ENCODE data around the gene GGNBP2. TPM values are rescaled to one million over a fixed set of nuclear protein-coding genes. Genes with fewer than 3 reads are reported as not detected.

Gene GGNBP2
- total RNA-seq, 5 donors from 2014 or later (not counting 1 experiment from before 2014, with no cell fraction given): 105 to 190 (median 111) TPM

GRCh38 chr17:36612323-36612722, 67.6 kb downstream of the GGNBP2 start:
- ChIA-PET CTCF (no interaction called here), POLR2A (interaction anchor here in 1 of 2 donors (0.6 kb wide), 1 partner anchor 1219 kb away, joined by 4 read pairs; no protein-coding TSS in a partner anchor)
- Histone ChIP-seq H3K36me3 (ENCODE audit: control insufficient read depth in 2 of 2, extremely low read depth in 1 of 2, insufficient read depth in 1 of 2, low read length in 1 of 2) (peaks cover 4 to 5% of the 10 kb centered on the region in 2 donors), H3K4me3 (ENCODE audit: control insufficient read depth in 1 of 2, extremely low read depth in 1 of 2, low read length in 1 of 2) (no peak overlapping the region), H3K9me3 (no peaks in the 10 kb centered on the region), H3K4me1 (ENCODE audit: control insufficient read depth in 1 of 2, extremely low read depth in 1 of 2, insufficient read depth in 2 of 2, low read length in 2 of 2) (peaks cover 0 to 12% of the 10 kb centered on the region in 2 experiments), H3K27ac (ENCODE audit: low read length) (no peak overlapping the region), H3K27me3 (replicated peaks in 1 of 2; ENCODE audit: control insufficient read depth in 2 of 2, extremely low read depth in 1 of 2, insufficient read depth in 2 of 2, low read length in 1 of 2) (peaks cover 0 to 17% of the 10 kb centered on the region in 2 experiments)
- H3K4me3 Mint-ChIP-seq: no peak overlapping the region
- peaks cover 5% of the 10 kb centered on the region for H3K36me3 Mint-ChIP-seq
- ATAC-seq (replicated peaks in 1 of 4) (no peak), DNase-seq (no peak)
- H3K27ac Mint-ChIP-seq: no peak overlapping the region
- no peaks in the 10 kb centered on the region for H3K27me3 Mint-ChIP-seq
- 86% methylated on average over 3 of the region's 3 CpGs for WGBS (ENCODE audit: insufficient coverage)
- no peaks in the 10 kb centered on the region for H3K9me3 Mint-ChIP-seq
- peaks cover 7 to 11% (median 9%) of the 10 kb centered on the region in 3 donors for H3K4me1 Mint-ChIP-seq

GRCh38 chr17:36613155-36613554, 68.4 kb downstream of the GGNBP2 start:
- ATAC-seq (replicated peaks in 1 of 4) (no peak), DNase-seq (no peak)
- H3K4me1 Mint-ChIP-seq: peaks cover under 1 to 8% (median 7%) of the 10 kb centered on the region in 3 donors
- Histone ChIP-seq H3K4me3 (ENCODE audit: control insufficient read depth in 1 of 2, extremely low read depth in 1 of 2, low read length in 1 of 2) (no peak overlapping the region), H3K27me3 (replicated peaks in 1 of 2; ENCODE audit: control insufficient read depth in 2 of 2, extremely low read depth in 1 of 2, insufficient read depth in 2 of 2, low read length in 1 of 2) (peaks cover 0 to 25% of the 10 kb centered on the region in 2 experiments), H3K36me3 (ENCODE audit: control insufficient read depth in 2 of 2, extremely low read depth in 1 of 2, insufficient read depth in 1 of 2, low read length in 1 of 2) (peaks cover 0 to 2% of the 10 kb centered on the region in 2 donors), H3K27ac (ENCODE audit: low read length) (no peak overlapping the region), H3K4me1 (ENCODE audit: control insufficient read depth in 1 of 2, extremely low read depth in 1 of 2, insufficient read depth in 2 of 2, low read length in 2 of 2) (peaks cover 0 to 10% of the 10 kb centered on the region in 2 experiments), H3K9me3 (no peaks in the 10 kb centered on the region)
- peaks cover 0 to 4% of the 10 kb centered on the region in 2 donors for H3K27me3 Mint-ChIP-seq
- H3K36me3 Mint-ChIP-seq: no peaks in the 10 kb centered on the region
- H3K27ac Mint-ChIP-seq: no peak overlapping the region
- H3K9me3 Mint-ChIP-seq: no peaks in the 10 kb centered on the region
- ChIA-PET CTCF (no interaction called here), POLR2A (interaction anchor here in 1 of 2 donors (0.6 kb wide), 1 partner anchor 1220 kb away, joined by 4 read pairs; no protein-coding TSS in a partner anchor)
- no peak overlapping the region for H3K4me3 Mint-ChIP-seq
- 91% methylated on average over 4 of the region's 4 CpGs for WGBS (ENCODE audit: insufficient coverage)

GRCh38 chr17:36614081-36614480, 69.4 kb downstream of the GGNBP2 start:
- Histone ChIP-seq H3K36me3 (ENCODE audit: control insufficient read depth in 2 of 2, extremely low read depth in 1 of 2, insufficient read depth in 1 of 2, low read length in 1 of 2) (no peaks in the 10 kb centered on the region), H3K27ac (ENCODE audit: low read length) (no peak overlapping the region), H3K9me3 (no peaks in the 10 kb centered on the region), H3K27me3 (replicated peaks in 1 of 2; ENCODE audit: control insufficient read depth in 2 of 2, extremely low read depth in 1 of 2, insufficient read depth in 2 of 2, low read length in 1 of 2) (peaks cover 0 to 28% of the 10 kb centered on the region in 2 experiments), H3K4me1 (ENCODE audit: control insufficient read depth in 1 of 2, extremely low read depth in 1 of 2, insufficient read depth in 2 of 2, low read length in 2 of 2) (peaks cover 0 to 1% of the 10 kb centered on the region in 2 experiments), H3K4me3 (ENCODE audit: control insufficient read depth in 1 of 2, extremely low read depth in 1 of 2, low read length in 1 of 2) (no peak overlapping the region)
- no peak overlapping the region for H3K27ac Mint-ChIP-seq
- DNase-seq: no peak
- H3K9me3 Mint-ChIP-seq: no peaks in the 10 kb centered on the region
- no peak for ATAC-seq (replicated peaks in 1 of 4)
- peaks cover 2 to 7% of the 10 kb centered on the region in 2 donors for H3K27me3 Mint-ChIP-seq
- WGBS (ENCODE audit: insufficient coverage): 92% methylated on average over 3 of the region's 7 CpGs
- H3K4me1 Mint-ChIP-seq: peaks cover 0 to 2% (median 2%) of the 10 kb centered on the region in 3 donors
- H3K36me3 Mint-ChIP-seq: no peaks in the 10 kb centered on the region
- POLR2A ChIA-PET: interaction anchor here in 1 of 2 donors (0.6 kb wide), 1 partner anchor 718 kb away, joined by 4 read pairs; no protein-coding TSS in a partner anchor
- CTCF ChIA-PET: interaction anchor here in 1 of 2 donors (0.8 kb wide), 1 partner anchor 13 kb away, joined by 4 read pairs; the partner anchor contains the start of gene MRM1
- H3K4me3 Mint-ChIP-seq: no peak overlapping the region

- WGBS (ENCODE audit: insufficient coverage): 79% methylated on average over 3 of the region's 5 CpGs
- Mint-ChIP-seq H3K36me3 (no peaks in the 10 kb centered on the region), H3K9me3 (no peaks in the 10 kb centered on the region), H3K27ac (no peak overlapping the region), H3K4me1 (no peaks in the 10 kb centered on the region), H3K4me3 (no peak overlapping the region), H3K27me3 (peaks cover 2 to 7% of the 10 kb centered on the region in 2 donors)
- ATAC-seq (replicated peaks in 1 of 4) (no peak), DNase-seq (no peak)
- Histone ChIP-seq H3K4me1 (ENCODE audit: control insufficient read depth in 1 of 2, extremely low read depth in 1 of 2, insufficient read depth in 2 of 2, low read length in 2 of 2) (no peaks in the 10 kb centered on the region), H3K27ac (ENCODE audit: low read length) (no peak overlapping the region), H3K27me3 (replicated peaks in 1 of 2; ENCODE audit: control insufficient read depth in 2 of 2, extremely low read depth in 1 of 2, insufficient read depth in 2 of 2, low read length in 1 of 2) (peaks cover 0 to 28% of the 10 kb centered on the region in 2 experiments), H3K36me3 (ENCODE audit: control insufficient read depth in 2 of 2, extremely low read depth in 1 of 2, insufficient read depth in 1 of 2, low read length in 1 of 2) (no peaks in the 10 kb centered on the region), H3K9me3 (no peaks in the 10 kb centered on the region), H3K4me3 (ENCODE audit: control insufficient read depth in 1 of 2, extremely low read depth in 1 of 2, low read length in 1 of 2) (no peak overlapping the region)
- POLR2A ChIA-PET: no interaction called here
- CTCF ChIA-PET: no interaction called here
Measured at GRCh38 chr17:36614933-36615332, 70.2 kb downstream of the GGNBP2 start.

GRCh38 chr17:36616061-36617029, 71.6 kb downstream of the GGNBP2 start:
- Mint-ChIP-seq H3K36me3 (no peaks in the 10 kb centered on the region), H3K4me1 (peaks cover 0 to under 1% (median 0%) of the 10 kb centered on the region in 3 donors), H3K4me3 (no peak overlapping the region), H3K27ac (no peak overlapping the region), H3K9me3 (no peaks in the 10 kb centered on the region), H3K27me3 (peaks cover 2 to 7% of the 10 kb centered on the region in 2 donors)
- Histone ChIP-seq H3K4me1 (ENCODE audit: control insufficient read depth in 1 of 2, extremely low read depth in 1 of 2, insufficient read depth in 2 of 2, low read length in 2 of 2) (no peaks in the 10 kb centered on the region), H3K27ac (ENCODE audit: low read length) (no peak overlapping the region), H3K9me3 (no peaks in the 10 kb centered on the region), H3K27me3 (replicated peaks in 1 of 2; ENCODE audit: control insufficient read depth in 2 of 2, extremely low read depth in 1 of 2, insufficient read depth in 2 of 2, low read length in 1 of 2) (peaks cover 0 to 31% of the 10 kb centered on the region in 2 experiments), H3K36me3 (ENCODE audit: control insufficient read depth in 2 of 2, extremely low read depth in 1 of 2, insufficient read depth in 1 of 2, low read length in 1 of 2) (no peaks in the 10 kb centered on the region), H3K4me3 (ENCODE audit: control insufficient read depth in 1 of 2, extremely low read depth in 1 of 2, low read length in 1 of 2) (no peak overlapping the region)
- POLR2A ChIA-PET: no interaction called here
- CTCF ChIA-PET: interaction anchor here in 1 of 2 donors (0.5 kb wide), 1 partner anchor 13 kb away, joined by 4 read pairs; no protein-coding TSS in a partner anchor
- 81% methylated on average over 8 of the region's 16 CpGs for WGBS (ENCODE audit: insufficient coverage)
- DNase-seq: no peak
- no peak for ATAC-seq (replicated peaks in 1 of 4)

GRCh38 chr17:36617773-36618172, 73.1 kb downstream of the GGNBP2 start:
- DNase-seq (no peak), ATAC-seq (replicated peaks in 1 of 4) (no peak)
- no peaks in the 10 kb centered on the region for H3K36me3 Mint-ChIP-seq
- H3K36me3 ChIP-seq (ENCODE audit: control insufficient read depth in 2 of 2, extremely low read depth in 1 of 2, insufficient read depth in 1 of 2, low read length in 1 of 2): no peaks in the 10 kb centered on the region
- CTCF ChIA-PET: interaction anchor here in 1 of 2 donors (0.7 kb wide), 1 partner anchor 94 kb away, joined by 3 read pairs; no protein-coding TSS in a partner anchor
- WGBS (ENCODE audit: insufficient coverage): no CpG with 5 or more reads among the region's 7 CpGs
- peaks cover 2 to 7% of the 10 kb centered on the region in 2 donors for H3K27me3 Mint-ChIP-seq
- no peaks in the 10 kb centered on the region for H3K9me3 ChIP-seq
- H3K27ac Mint-ChIP-seq: no peak overlapping the region
- POLR2A ChIA-PET: no interaction called here
- H3K4me1 Mint-ChIP-seq: peaks cover 0 to 5% (median 0%) of the 10 kb centered on the region in 3 donors
- H3K4me3 Mint-ChIP-seq: no peak overlapping the region
- no peaks in the 10 kb centered on the region for H3K4me1 ChIP-seq (ENCODE audit: control insufficient read depth in 1 of 2, extremely low read depth in 1 of 2, insufficient read depth in 2 of 2, low read length in 2 of 2)
- peaks cover 0 to 31% of the 10 kb centered on the region in 2 experiments for H3K27me3 ChIP-seq (replicated peaks in 1 of 2; ENCODE audit: control insufficient read depth in 2 of 2, extremely low read depth in 1 of 2, insufficient read depth in 2 of 2, low read length in 1 of 2)
- H3K27ac ChIP-seq (ENCODE audit: low read length): no peak overlapping the region
- H3K9me3 Mint-ChIP-seq: no peaks in the 10 kb centered on the region
- no peak overlapping the region for H3K4me3 ChIP-seq (ENCODE audit: control insufficient read depth in 1 of 2, extremely low read depth in 1 of 2, low read length in 1 of 2)

All from T-cell (primary cell).